SJCRH30 (cell line): ENCODE data around the gene AMDHD1. TPM values are rescaled to one million over a fixed set of nuclear protein-coding genes. Genes with fewer than 3 reads are reported as not detected.

Source experiments
- DNase-seq, 2 experiments: peaks; one replicate each; pipeline ENCODE4 v3.0.0-alpha.2; 2015 to 2020
- H3K27ac ChIP-seq: fragments of 250-450 bp; sonication (Bioruptor Pico); 2 replicates; pipeline ENCODE4 v1.5.1; 2020; ENCODE audit warnings: mild to moderate bottlenecking, moderate library complexity
- H3K27me3 ChIP-seq: fragments of 250-450 bp; sonication (Bioruptor Pico); 2 replicates; pipeline ENCODE4 v1.5.1; 2020; ENCODE audit warnings: mild to moderate bottlenecking, moderate library complexity
- H3K36me3 ChIP-seq: fragments of 250-450 bp; sonication (Bioruptor Pico); 2 replicates; pipeline ENCODE4 v1.5.1; 2020; ENCODE audit warnings: mild to moderate bottlenecking, moderate library complexity
- H3K4me1 ChIP-seq: fragments of 250-450 bp; sonication (Bioruptor Pico); 2 replicates; pipeline ENCODE4 v1.5.1; 2020; ENCODE audit warnings: mild to moderate bottlenecking, moderate library complexity
- H3K4me3 ChIP-seq: fragments of 250-450 bp; sonication (Bioruptor Pico); 2 replicates; pipeline ENCODE4 v1.5.1; 2020; ENCODE audit warnings: mild to moderate bottlenecking, moderate library complexity
- H3K9me3 ChIP-seq: fragments of 250-450 bp; sonication (Bioruptor Pico); replicated peaks from 2 replicates; pipeline ENCODE4 v1.5.1; 2020; ENCODE audit warnings: mild to moderate bottlenecking, moderate library complexity
- total RNA-seq: library from RNA; depleted of rRNA; stranded (reverse); fragments of >200 nt; shearing (Covaris generic); gene quantifications from 2 replicates; pipeline ENCODE4 v1.2.3, GENCODE V29; 2014; rRNA removed

Gene AMDHD1
- total RNA-seq, 1 experiment from 2014 or later: not detected

GRCh38 chr12:95996034-95996658, 53.0 kb downstream of the AMDHD1 start, which contains the start of gene HAL:
Gene HAL (minus strand): TSS chr12:95996344. CDS start chr12:95995910, 434 bp downstream.
- Histone ChIP-seq H3K9me3 (no peaks in the 10 kb centered on the region), H3K4me3 (no peak within 1 kb of the TSS), H3K27me3 (no peaks in the 10 kb centered on the region), H3K4me1 (no peaks in the 10 kb centered on the region), H3K27ac (no peak within 1 kb of the TSS), H3K36me3 (no peaks in the 10 kb centered on the region)
- DNase-seq: no peak

DNA sequence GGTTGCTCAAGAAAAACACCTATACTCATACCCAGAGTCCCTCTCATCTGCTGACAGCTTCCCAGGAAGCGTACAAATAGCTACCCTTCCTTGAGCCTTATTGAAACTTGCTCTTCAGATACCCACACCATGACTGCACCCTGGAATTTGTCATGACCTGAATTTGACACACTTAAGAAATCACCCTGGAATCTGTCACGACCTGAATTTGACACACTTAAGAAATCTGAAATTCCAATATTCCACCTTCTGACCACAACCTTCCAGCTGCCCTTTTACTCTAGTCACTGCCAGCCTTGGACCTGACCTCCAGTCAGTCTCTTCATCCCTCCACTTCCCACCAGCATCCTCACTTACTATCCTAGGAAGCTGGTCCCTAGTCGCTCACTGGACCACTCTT, 54.1 kb downstream of the AMDHD1 start:
- DNase-seq: no peak
- Histone ChIP-seq H3K4me3 (no peak overlapping the region), H3K27ac (no peak overlapping the region), H3K27me3 (no peaks in the 10 kb centered on the region), H3K4me1 (no peaks in the 10 kb centered on the region), H3K9me3 (no peaks in the 10 kb centered on the region), H3K36me3 (no peaks in the 10 kb centered on the region)

DNA sequence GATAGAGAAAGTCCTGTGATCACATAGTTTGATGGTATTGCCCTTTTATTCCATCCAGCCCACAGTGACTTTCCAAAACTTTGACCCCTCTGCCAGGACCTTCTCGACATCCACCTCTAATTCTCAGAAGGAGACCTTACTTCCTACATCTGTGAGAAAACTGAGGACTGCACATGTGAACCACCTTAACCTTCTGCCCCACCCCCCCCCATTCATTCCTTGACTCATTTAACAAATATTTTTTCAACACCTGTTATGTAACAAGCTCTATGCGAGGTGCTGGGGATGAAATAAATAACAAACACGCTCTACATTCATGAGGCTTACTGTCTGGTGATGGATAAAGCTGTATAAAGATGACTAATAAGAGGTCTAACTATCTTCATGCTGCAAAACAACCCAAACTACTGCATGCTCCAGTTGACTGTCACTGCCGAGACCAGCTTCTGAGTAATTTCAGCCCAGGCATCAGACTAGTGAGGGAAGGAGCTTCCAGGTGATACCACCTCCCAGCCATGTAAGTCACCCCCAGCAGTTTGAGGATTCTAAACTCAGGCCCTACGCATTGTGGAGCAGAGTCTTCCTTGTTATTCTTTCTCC, 54.9 kb downstream of the AMDHD1 start:
- no peaks in the 10 kb centered on the region for H3K9me3 ChIP-seq
- no peaks in the 10 kb centered on the region for H3K27me3 ChIP-seq
- H3K4me1 ChIP-seq: no peaks in the 10 kb centered on the region
- no peak overlapping the region for H3K27ac ChIP-seq
- H3K4me3 ChIP-seq: no peak overlapping the region
- H3K36me3 ChIP-seq: peaks cover under 1% of the 10 kb centered on the region; the same call in 1 of the 2 replicates
- no peak for DNase-seq

GRCh38 chr12:95998611-95999286, 55.6 kb downstream of the AMDHD1 start:
- Histone ChIP-seq H3K4me1 (no peaks in the 10 kb centered on the region), H3K27ac (no peak overlapping the region), H3K27me3 (no peaks in the 10 kb centered on the region), H3K9me3 (no peaks in the 10 kb centered on the region), H3K4me3 (no peak overlapping the region), H3K36me3 (peaks cover 5% of the 10 kb centered on the region)
- peak; percentile 22 to 64 for DNase-seq

GRCh38 chr12:95999484-95999883, 56.4 kb downstream of the AMDHD1 start:
- no peak for DNase-seq
- Histone ChIP-seq H3K4me3 (no peak overlapping the region), H3K27ac (no peak overlapping the region)

GRCh38 chr12:96000858-96001257, 57.7 kb downstream of the AMDHD1 start:
- no peak overlapping the region for H3K27ac ChIP-seq
- H3K27me3 ChIP-seq: no peaks in the 10 kb centered on the region
- H3K36me3 ChIP-seq: peaks cover 5% of the 10 kb centered on the region
- H3K9me3 ChIP-seq: no peaks in the 10 kb centered on the region
- no peak overlapping the region for H3K4me3 ChIP-seq
- no peak for DNase-seq
- H3K4me1 ChIP-seq: no peaks in the 10 kb centered on the region

More at GRCh38 chr12:95999484-95999883, 56.4 kb downstream of the AMDHD1 start:
- no peaks in the 10 kb centered on the region for H3K9me3 ChIP-seq
- no peaks in the 10 kb centered on the region for H3K4me1 ChIP-seq
- peaks cover 5% of the 10 kb centered on the region for H3K36me3 ChIP-seq
- no peaks in the 10 kb centered on the region for H3K27me3 ChIP-seq

GRCh38 chr12:96006727-96007126, 63.6 kb downstream of the AMDHD1 start:
- Histone ChIP-seq H3K27ac (no peak overlapping the region), H3K4me1 (no peaks in the 10 kb centered on the region), H3K9me3 (no peaks in the 10 kb centered on the region), H3K27me3 (no peaks in the 10 kb centered on the region), H3K4me3 (no peak overlapping the region), H3K36me3 (peaks cover 5% of the 10 kb centered on the region)
- no peak for DNase-seq

DNA sequence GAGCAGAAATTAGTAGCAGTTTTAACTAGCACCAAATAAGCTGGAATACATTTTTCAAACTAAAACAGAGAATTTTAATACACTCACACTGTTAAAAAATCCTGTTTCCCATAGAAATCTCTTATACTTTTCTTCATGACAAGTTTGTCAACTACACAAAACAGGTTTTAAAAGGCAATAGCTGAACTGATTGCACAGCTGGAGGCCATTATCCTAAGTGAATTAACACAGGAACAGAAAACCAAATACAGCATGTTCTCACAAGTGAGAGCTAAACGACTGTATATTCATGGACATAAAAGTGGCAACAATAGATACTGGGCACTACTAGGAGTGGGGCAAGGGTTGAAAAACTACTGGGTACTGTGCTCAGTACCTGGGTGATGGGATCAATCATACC, 64.6 kb downstream of the AMDHD1 start:
- Histone ChIP-seq H3K4me1 (no peaks in the 10 kb centered on the region), H3K27me3 (no peaks in the 10 kb centered on the region), H3K27ac (no peak overlapping the region), H3K36me3 (peaks cover 6% of the 10 kb centered on the region), H3K9me3 (no peaks in the 10 kb centered on the region), H3K4me3 (no peak overlapping the region)
- no peak for DNase-seq

- H3K4me3 ChIP-seq: no peak overlapping the region
- no peaks in the 10 kb centered on the region for H3K27me3 ChIP-seq
- H3K36me3 ChIP-seq: peaks cover 12% of the 10 kb centered on the region
- H3K27ac ChIP-seq: no peak overlapping the region
- no peak for DNase-seq
- H3K9me3 ChIP-seq: no peaks in the 10 kb centered on the region
- H3K4me1 ChIP-seq: no peaks in the 10 kb centered on the region
Measured at GRCh38 chr12:96014943-96015599, 71.9 kb downstream of the AMDHD1 start.

GRCh38 chr12:96015672-96016071, 72.5 kb downstream of the AMDHD1 start:
- H3K36me3 ChIP-seq: peaks cover 12% of the 10 kb centered on the region
- H3K4me1 ChIP-seq: no peaks in the 10 kb centered on the region
- no peak overlapping the region for H3K4me3 ChIP-seq
- H3K27me3 ChIP-seq: no peaks in the 10 kb centered on the region
- no peak overlapping the region for H3K27ac ChIP-seq
- DNase-seq: peak in 1 of 2 experiments; percentile 20
- H3K9me3 ChIP-seq: no peaks in the 10 kb centered on the region

Other genes starting within 250 kb of the AMDHD1 start
- gene NTN4, start 152.6 kb upstream of the AMDHD1 start, total RNA-seq: 1.7 and 2.7 TPM in 2 replicates
- 64.2 and 67.8 TPM in 2 replicates for gene SNRPF, start 84.4 kb upstream of the AMDHD1 start, total RNA-seq
- gene CCDC38, start 717 bp upstream of the AMDHD1 start, total RNA-seq: 0.04 and 0.10 TPM in 2 replicates
- gene HAL, start 53.0 kb downstream of the AMDHD1 start, total RNA-seq: 0.04 TPM in 1 of 2 replicates, not detected in the other
- 78.9 and 85.6 TPM in 2 replicates for gene LTA4H, start 92.3 kb downstream of the AMDHD1 start, total RNA-seq